HFFc6 (cell line): ENCODE results near the gene SALL4. TPM values are rescaled to one million over a fixed set of nuclear protein-coding genes. Genes with fewer than 3 reads are reported as not detected.
A peak's percentile ranks its signal among the peaks of the same experiment; 100 is the strongest.
"Not testable (repeated sequence)": the region's sequence is repeated elsewhere in the genome, so short reads cannot be mapped to it uniquely, and the experiment has no call there.

Experiments used
- DNase-seq: peaks from one replicate; pipeline ENCODE4 v3.0.0-alpha.2; 2018
- H3K27ac Mint-ChIP-seq: 2 replicates; pipeline ENCODE4 v1.8.0; 2020; ENCODE audit warnings: mild to moderate bottlenecking, mixed read lengths
- H3K27me3 Mint-ChIP-seq: 2 replicates; pipeline ENCODE4 v1.8.0; 2021; ENCODE audit warnings: mild to moderate bottlenecking, moderate library complexity, mixed read lengths; ENCODE audit not compliant: insufficient read depth
- H3K36me3 Mint-ChIP-seq: 2 replicates; pipeline ENCODE4 v1.8.0; 2021; ENCODE audit warnings: low read depth, mixed read lengths
- H3K4me1 Mint-ChIP-seq: 2 replicates; pipeline ENCODE4 v1.8.0; 2020; ENCODE audit warnings: low read depth, mixed read lengths
- H3K4me3 Mint-ChIP-seq: 2 replicates; pipeline ENCODE4 v1.8.0; 2020; ENCODE audit warnings: mild to moderate bottlenecking, moderate library complexity, mixed read lengths
- H3K9me3 Mint-ChIP-seq: 2 replicates; pipeline ENCODE4 v1.8.0; 2020; ENCODE audit warnings: mild to moderate bottlenecking, mixed read lengths
- total RNA-seq, 6 experiments: library from RNA; stranded (reverse); fragmentation: NEBNext Ultra II Directional; extraction: Animal tissue kit (Norgen Biotek cat#: 25700); gene quantifications; 2 replicates in 1 of 6; 3 replicates in 5 of 6; pipeline ENCODE4 v1.2.3, GENCODE V29; 2021
- TF ChIP-seq, protein P1 (sequence below): fragments of 200-600 bp; sonication (generic); IDR thresholded peaks from 2 replicates; pipeline ENCODE4 v1.5.0; 2021; ENCODE audit warnings: antibody characterized with exemption, mild to moderate bottlenecking

SALL4 gene
- total RNA-seq, 6 experiments from 2014 or later, result 0.29 to 0.81 (median 0.36) TPM

DNA sequence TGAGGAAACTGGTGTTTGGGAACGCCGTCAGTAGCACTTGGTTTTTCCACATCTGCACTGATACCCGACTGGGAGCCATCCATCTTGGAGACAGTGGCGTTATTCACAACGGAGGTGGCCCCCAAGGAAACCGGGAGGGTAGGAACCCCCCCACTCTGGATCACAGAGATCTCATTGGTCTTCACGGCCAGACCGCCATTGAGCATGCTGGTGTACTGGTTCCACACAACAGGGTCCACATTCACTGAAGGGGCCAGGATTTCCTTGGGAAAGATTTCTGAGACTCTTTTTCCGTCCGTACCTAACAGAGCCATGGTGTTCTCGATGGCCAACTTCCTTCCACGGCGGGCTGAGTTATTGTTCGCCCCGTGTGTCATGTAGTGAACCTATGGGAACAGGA is 18.0 kb downstream of the SALL4 start:
- Mint-ChIP-seq H3K4me1 (no peaks in the 10 kb centered on the region), H3K27ac (no peak overlapping the region), H3K4me3 (no peak overlapping the region), H3K27me3 (peaks cover 5% of the 10 kb centered on the region), H3K9me3 (peaks cover 6% of the 10 kb centered on the region), H3K36me3 (peaks cover under 1% of the 10 kb centered on the region; the same call in 1 of the 2 replicates)
- no peak for DNase-seq
- TF ChIP-seq, protein P1, sequence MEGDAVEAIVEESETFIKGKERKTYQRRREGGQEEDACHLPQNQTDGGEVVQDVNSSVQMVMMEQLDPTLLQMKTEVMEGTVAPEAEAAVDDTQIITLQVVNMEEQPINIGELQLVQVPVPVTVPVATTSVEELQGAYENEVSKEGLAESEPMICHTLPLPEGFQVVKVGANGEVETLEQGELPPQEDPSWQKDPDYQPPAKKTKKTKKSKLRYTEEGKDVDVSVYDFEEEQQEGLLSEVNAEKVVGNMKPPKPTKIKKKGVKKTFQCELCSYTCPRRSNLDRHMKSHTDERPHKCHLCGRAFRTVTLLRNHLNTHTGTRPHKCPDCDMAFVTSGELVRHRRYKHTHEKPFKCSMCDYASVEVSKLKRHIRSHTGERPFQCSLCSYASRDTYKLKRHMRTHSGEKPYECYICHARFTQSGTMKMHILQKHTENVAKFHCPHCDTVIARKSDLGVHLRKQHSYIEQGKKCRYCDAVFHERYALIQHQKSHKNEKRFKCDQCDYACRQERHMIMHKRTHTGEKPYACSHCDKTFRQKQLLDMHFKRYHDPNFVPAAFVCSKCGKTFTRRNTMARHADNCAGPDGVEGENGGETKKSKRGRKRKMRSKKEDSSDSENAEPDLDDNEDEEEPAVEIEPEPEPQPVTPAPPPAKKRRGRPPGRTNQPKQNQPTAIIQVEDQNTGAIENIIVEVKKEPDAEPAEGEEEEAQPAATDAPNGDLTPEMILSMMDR, result no peak

DNA sequence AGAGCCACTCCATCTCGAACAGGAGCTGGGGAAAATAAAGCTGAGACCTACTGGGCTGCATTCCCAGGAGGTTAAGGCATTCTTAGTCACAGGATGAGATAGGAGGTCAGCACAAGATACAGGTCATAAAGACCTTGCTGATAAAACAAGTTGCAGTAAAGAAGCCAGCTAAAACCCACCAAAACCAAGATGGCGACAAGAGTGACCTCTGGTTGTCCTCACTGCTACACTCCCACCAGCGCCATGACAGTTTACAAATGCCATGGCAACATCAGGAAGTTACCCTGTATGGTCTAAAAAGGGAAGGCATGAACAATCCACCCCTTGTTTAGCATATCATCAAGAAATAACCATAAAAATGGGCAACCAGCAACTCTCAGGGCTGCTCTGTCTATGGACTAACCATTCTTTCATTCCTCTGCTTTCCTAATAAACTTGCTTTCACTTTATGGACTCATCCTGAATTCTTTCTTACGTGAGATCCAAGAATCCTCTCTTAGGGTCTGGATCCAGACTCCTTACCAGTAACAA is 24.0 kb downstream of the SALL4 start:
- H3K27me3 Mint-ChIP-seq, H3K36me3 Mint-ChIP-seq: not testable (repeated sequence)

DNA sequence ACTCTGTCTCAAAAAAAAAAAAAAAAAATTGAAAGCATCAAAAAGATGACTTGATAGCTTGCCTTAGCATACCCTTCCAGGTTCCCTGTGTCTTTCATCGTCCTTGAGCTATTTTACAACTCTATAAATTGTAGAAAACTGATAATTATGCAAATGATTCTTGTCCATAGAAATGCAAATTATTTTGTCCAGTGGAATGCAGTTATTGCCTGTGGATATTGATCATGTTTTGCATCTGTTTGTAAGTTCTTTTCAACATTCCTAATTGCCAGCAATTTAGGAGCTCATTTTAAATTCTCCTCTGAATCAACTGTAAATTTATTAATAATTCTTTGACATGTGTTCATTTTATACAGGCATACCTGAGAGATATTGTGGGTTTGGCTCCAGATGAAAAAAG is 27.1 kb downstream of the SALL4 start:
- no peak overlapping the region for H3K27ac Mint-ChIP-seq
- H3K4me3 Mint-ChIP-seq, result no peak overlapping the region
- H3K9me3 Mint-ChIP-seq, result peaks cover 14% of the 10 kb centered on the region
- H3K36me3 Mint-ChIP-seq, result peaks cover 10% of the 10 kb centered on the region; the same call in 1 of the 2 replicates
- TF ChIP-seq, protein P1, result no peak
- DNase-seq, result no peak
- peaks cover 2% of the 10 kb centered on the region for H3K4me1 Mint-ChIP-seq
- H3K27me3 Mint-ChIP-seq, result peaks cover 6% of the 10 kb centered on the region

More for the DNA sequence above, 24.0 kb downstream of the SALL4 start:
- not testable (repeated sequence) for H3K4me1 Mint-ChIP-seq, DNase-seq, H3K4me3 Mint-ChIP-seq, H3K27ac Mint-ChIP-seq
- peaks cover 14% of the 10 kb centered on the region for H3K9me3 Mint-ChIP-seq

DNA sequence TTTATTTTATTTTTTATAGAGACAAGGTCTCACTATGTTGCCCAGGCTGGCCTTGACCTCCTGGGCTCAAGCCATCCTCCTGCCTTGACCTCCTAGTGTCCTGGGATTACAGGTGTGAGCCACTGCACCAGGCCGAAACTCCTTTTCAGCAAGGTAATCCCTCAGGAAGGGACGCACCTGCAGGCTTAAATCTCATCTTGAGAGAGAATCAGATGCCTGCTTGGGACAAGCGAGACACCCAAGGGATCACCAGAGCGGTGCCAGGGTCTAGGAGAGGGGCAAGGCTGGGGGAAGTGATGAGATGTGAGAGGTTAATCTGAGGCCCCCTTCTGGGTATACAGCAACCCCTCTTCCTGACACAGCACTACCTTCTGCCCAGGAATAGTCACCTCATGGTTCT is 30.1 kb downstream of the SALL4 start:
- H3K4me1 Mint-ChIP-seq, result peaks cover 19% of the 10 kb centered on the region
- DNase-seq, result no peak

DNA sequence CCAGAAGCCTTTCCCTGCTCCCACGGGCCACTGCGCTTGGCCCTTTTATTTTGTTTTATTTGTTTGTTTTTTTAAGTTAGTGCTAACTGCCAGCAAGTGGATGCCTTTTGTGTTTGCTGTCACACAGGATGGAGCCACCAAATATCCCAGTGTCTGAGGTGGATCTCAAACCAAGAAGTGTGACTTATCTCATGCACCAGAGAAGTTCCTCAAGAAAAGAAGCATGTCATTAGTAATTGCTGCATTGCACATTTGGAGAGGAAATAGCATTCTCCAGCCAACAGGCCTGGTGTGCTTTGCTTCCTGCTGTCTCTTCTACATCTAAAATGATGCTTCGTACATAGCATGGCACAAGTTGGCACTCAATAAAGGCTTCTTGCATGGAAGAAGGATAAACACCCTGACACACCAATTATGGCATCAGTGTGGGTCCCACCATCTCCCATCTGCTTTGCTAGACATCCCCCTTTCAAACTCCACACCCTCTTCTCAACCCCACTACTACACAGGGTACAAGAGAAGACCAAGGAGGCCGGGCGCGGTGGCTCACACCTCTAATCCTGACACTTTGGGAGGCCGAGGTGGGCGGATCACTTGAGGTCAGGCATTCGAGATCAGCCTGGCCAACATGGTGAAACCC is 32.2 kb downstream of the SALL4 start:
- peaks cover 2% of the 10 kb centered on the region; the same call in 1 of the 2 replicates for H3K27me3 Mint-ChIP-seq
- no peaks in the 10 kb centered on the region for H3K36me3 Mint-ChIP-seq
- DNase-seq, result peak; percentile 45
- H3K27ac Mint-ChIP-seq, result peak overlapping the region; percentile 44; the same call in 1 of the 2 replicates
- TF ChIP-seq, protein P1, result no peak
- no peaks in the 10 kb centered on the region for H3K9me3 Mint-ChIP-seq
- H3K4me1 Mint-ChIP-seq, result peaks cover 24% of the 10 kb centered on the region
- H3K4me3 Mint-ChIP-seq, result no peak overlapping the region; the same call in 1 of the 2 replicates

More for the DNA sequence above, 30.1 kb downstream of the SALL4 start:
- H3K36me3 Mint-ChIP-seq, result no peaks in the 10 kb centered on the region
- TF ChIP-seq, protein P1, result no peak
- no peak overlapping the region for H3K27ac Mint-ChIP-seq
- no peak overlapping the region for H3K4me3 Mint-ChIP-seq
- peaks cover 6% of the 10 kb centered on the region for H3K27me3 Mint-ChIP-seq
- H3K9me3 Mint-ChIP-seq, result no peaks in the 10 kb centered on the region

DNA sequence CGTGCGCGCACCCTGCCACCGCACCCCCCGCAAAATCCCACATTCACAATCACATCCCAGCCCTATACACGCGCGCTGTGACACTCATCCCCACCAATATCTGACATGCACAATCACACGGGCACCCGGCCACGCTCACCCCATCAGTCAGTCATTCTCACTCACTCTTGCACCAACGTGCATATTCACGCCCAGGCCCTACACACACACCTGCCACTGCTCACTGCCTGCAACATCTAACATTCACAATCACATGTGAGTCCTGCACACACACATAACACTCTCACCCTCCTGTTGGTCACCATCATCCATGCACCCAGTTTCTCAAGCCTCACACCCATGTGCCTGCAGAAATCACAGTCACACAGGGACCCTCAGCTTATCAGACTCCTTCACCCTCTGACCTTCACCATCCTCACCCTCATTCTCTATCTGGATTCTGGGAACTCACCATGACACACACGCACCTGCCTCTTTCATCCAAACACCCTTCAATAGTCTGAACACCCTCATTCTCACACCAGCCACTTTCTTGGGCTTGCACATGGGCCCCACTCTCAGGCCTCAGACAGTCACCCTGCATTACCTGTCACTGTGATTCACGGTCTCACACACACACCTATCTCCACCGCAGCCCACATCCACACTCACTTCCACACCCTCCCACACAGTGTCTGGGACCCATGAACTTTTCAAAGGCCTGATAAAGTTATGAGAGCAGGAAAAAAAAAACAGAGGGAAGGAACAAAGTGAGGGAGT is 33.4 kb downstream of the SALL4 start:
- DNase-seq, result no peak
- Mint-ChIP-seq H3K9me3 (no peaks in the 10 kb centered on the region), H3K4me3 (peak overlapping the region; percentile 85), H3K36me3 (no peaks in the 10 kb centered on the region), H3K27ac (peak overlapping the region; percentile 58), H3K4me1 (peaks cover 24% of the 10 kb centered on the region), H3K27me3 (peaks cover 2% of the 10 kb centered on the region; the same call in 1 of the 2 replicates)
- TF ChIP-seq, protein P1, result no peak
